GM12878 (cell line): ENCODE data around the gene GNG12.

ENCODE experiments used
- NRF1 ChIP-seq: conservative IDR thresholded peaks from 2 replicates; pipeline ENCODE4 v1.6.1; 2011; ENCODE audit warnings: mild to moderate bottlenecking, low read depth, low read length, improper control_type of control experiment
- PAX5 ChIP-seq: IDR thresholded peaks from 2 replicates; pipeline ENCODE4 v1.6.1; 2011; ENCODE audit warnings: low read depth, low read length, borderline replicate concordance
- POLR2AphosphoS5 ChIP-seq: IDR thresholded peaks from 2 replicates; pipeline ENCODE4 v1.6.1; 2011; ENCODE audit warnings: mild to moderate bottlenecking, low read length, inconsistent platforms
- RB1 ChIP-seq: fragments of 450-650 bp; formaldehyde crosslinking; IDR thresholded peaks from 2 replicates; pipeline ENCODE4 v1.6.1; 2017; ENCODE audit warnings: mild to moderate bottlenecking, borderline replicate concordance
- ZNF207 ChIP-seq: fragments of 450-650 bp; IDR thresholded peaks from 2 replicates; pipeline ENCODE4 v1.6.1; 2014; ENCODE audit warnings: antibody characterized with exemption, mild to moderate bottlenecking, borderline replicate concordance
- TF ChIP-seq, protein P1 (sequence below): IDR thresholded peaks from 2 replicates; pipeline ENCODE4 v1.6.1; 2011; ENCODE audit warnings: low read depth, mild to moderate bottlenecking, low read length, moderate library complexity, borderline replicate concordance; ENCODE audit errors: extremely low read depth
- TF ChIP-seq, protein P2 (sequence below), 3 experiments: IDR thresholded peaks in 2 of 3; conservative IDR thresholded peaks in 1 of 3; 2 replicates each; pipeline ENCODE4 v1.5.1; 2011; ENCODE audit warnings: low read depth in 3 of 3, low read length in 3 of 3, mild to moderate bottlenecking in 3 of 3, control low read depth in 2 of 3, moderate library complexity in 2 of 3, inconsistent platforms in 1 of 3, mixed read lengths in 1 of 3; ENCODE audit not compliant: control insufficient read depth in 2 of 3, insufficient read depth in 1 of 3; ENCODE audit errors: extremely low read depth in 1 of 3
- TF ChIP-seq, protein P3 (sequence below): fragments of 450-650 bp; formaldehyde crosslinking; IDR thresholded peaks from 2 replicates; pipeline ENCODE4 v1.5.0; 2022; ENCODE audit warnings: mild to moderate bottlenecking, missing genetic modification characterization

DNA sequence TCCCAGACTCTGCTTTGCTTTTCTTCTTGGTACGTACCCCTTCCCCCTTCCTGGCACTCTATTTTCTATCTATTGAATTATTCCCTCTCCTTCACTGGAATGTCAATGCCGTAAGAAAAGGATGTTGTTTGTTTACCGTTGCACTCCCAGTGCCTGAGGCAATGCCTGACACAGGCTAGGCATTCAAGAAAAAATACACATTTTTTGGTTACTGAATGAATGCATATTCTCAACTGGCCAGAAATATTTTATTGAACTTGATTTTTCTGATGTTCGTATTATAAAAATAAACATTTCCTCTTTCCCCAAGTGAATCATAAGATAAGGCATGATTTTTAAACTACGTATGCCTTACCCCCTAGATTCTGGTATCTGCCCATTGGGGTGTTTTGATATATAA, 41.2 kb downstream of the GNG12 start:
- TF ChIP-seq ZNF207: no peak
- no peak for TF ChIP-seq PAX5
- TF ChIP-seq, protein P1, sequence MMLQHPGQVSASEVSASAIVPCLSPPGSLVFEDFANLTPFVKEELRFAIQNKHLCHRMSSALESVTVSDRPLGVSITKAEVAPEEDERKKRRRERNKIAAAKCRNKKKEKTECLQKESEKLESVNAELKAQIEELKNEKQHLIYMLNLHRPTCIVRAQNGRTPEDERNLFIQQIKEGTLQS: no peak
- TF ChIP-seq, protein P2, sequence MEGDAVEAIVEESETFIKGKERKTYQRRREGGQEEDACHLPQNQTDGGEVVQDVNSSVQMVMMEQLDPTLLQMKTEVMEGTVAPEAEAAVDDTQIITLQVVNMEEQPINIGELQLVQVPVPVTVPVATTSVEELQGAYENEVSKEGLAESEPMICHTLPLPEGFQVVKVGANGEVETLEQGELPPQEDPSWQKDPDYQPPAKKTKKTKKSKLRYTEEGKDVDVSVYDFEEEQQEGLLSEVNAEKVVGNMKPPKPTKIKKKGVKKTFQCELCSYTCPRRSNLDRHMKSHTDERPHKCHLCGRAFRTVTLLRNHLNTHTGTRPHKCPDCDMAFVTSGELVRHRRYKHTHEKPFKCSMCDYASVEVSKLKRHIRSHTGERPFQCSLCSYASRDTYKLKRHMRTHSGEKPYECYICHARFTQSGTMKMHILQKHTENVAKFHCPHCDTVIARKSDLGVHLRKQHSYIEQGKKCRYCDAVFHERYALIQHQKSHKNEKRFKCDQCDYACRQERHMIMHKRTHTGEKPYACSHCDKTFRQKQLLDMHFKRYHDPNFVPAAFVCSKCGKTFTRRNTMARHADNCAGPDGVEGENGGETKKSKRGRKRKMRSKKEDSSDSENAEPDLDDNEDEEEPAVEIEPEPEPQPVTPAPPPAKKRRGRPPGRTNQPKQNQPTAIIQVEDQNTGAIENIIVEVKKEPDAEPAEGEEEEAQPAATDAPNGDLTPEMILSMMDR (IDR thresholded peaks at IDR 0.05 in 2 of 3, conservative IDR thresholded peaks at IDR 0.05 in 1 of 3; ENCODE audit: control insufficient read depth in 2 of 3, extremely low read depth in 1 of 3, insufficient read depth in 1 of 3, low read depth in 3 of 3, low read length in 3 of 3): no peak
- TF ChIP-seq RB1: no peak
- TF ChIP-seq POLR2AphosphoS5: no peak
- TF ChIP-seq NRF1: no peak
- TF ChIP-seq, protein P3, sequence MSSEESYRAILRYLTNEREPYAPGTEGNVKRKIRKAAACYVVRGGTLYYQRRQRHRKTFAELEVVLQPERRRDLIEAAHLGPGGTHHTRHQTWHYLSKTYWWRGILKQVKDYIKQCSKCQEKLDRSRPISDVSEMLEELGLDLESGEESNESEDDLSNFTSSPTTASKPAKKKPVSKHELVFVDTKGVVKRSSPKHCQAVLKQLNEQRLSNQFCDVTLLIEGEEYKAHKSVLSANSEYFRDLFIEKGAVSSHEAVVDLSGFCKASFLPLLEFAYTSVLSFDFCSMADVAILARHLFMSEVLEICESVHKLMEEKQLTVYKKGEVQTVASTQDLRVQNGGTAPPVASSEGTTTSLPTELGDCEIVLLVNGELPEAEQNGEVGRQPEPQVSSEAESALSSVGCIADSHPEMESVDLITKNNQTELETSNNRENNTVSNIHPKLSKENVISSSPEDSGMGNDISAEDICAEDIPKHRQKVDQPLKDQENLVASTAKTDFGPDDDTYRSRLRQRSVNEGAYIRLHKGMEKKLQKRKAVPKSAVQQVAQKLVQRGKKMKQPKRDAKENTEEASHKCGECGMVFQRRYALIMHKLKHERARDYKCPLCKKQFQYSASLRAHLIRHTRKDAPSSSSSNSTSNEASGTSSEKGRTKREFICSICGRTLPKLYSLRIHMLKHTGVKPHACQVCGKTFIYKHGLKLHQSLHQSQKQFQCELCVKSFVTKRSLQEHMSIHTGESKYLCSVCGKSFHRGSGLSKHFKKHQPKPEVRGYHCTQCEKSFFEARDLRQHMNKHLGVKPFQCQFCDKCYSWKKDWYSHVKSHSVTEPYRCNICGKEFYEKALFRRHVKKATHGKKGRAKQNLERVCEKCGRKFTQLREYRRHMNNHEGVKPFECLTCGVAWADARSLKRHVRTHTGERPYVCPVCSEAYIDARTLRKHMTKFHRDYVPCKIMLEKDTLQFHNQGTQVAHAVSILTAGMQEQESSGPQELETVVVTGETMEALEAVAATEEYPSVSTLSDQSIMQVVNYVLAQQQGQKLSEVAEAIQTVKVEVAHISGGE (CRISPR knock-in tag): no peak
